SK-N-SH treated with all-trans-retinoic acid at 6 μM for 48 hours (cell line): ENCODE data around the gene KCTD17.

ENCODE experiments used
- ARNTL ChIP-seq: fragments of 450-650 bp; formaldehyde crosslinking; IDR thresholded peaks from 2 replicates; pipeline ENCODE4 v1.5.0; 2020; ENCODE audit warnings: low read depth, mild to moderate bottlenecking, moderate library complexity, borderline replicate concordance
- OSR1 ChIP-seq: fragments of 250-450 bp; sonication (Bioruptor Pico); IDR thresholded peaks from 2 replicates; pipeline ENCODE4 v1.8.0; 2022; ENCODE audit warnings: moderate library complexity, mild to moderate bottlenecking, inconsistent platforms
- RARB ChIP-seq: fragments of 250-450 bp; sonication (Bioruptor Pico); IDR thresholded peaks from 2 replicates; pipeline ENCODE4 v1.8.0; 2021; ENCODE audit warnings: mild to moderate bottlenecking, moderate library complexity
- ZC3H10 ChIP-seq: fragments of 250-450 bp; sonication (Bioruptor Pico); IDR thresholded peaks from 2 replicates; pipeline ENCODE4 v1.5.1; 2021; ENCODE audit warnings: mild to moderate bottlenecking, moderate library complexity
- ZFP30 ChIP-seq: fragments of 450-650 bp; formaldehyde crosslinking; IDR thresholded peaks from 2 replicates; pipeline ENCODE4 v1.5.0; 2022; ENCODE audit warnings: mild to moderate bottlenecking, moderate library complexity
- ZNF565 ChIP-seq: fragments of 450-650 bp; formaldehyde crosslinking; conservative IDR thresholded peaks from 2 replicates; pipeline ENCODE4 v1.5.0; 2020; ENCODE audit warnings: low read depth, mild to moderate bottlenecking, moderate library complexity
- TF ChIP-seq, protein P1 (sequence below): fragments of 250-450 bp; sonication (Bioruptor Pico); IDR thresholded peaks from 2 replicates; pipeline ENCODE4 v1.5.0; 2020; ENCODE audit warnings: mild to moderate bottlenecking, moderate library complexity
- TF ChIP-seq, protein P2 (sequence below): fragments of 250-450 bp; sonication (Bioruptor Pico); IDR thresholded peaks from 2 replicates; pipeline ENCODE4 v1.5.1; 2021; ENCODE audit warnings: mild to moderate bottlenecking, moderate library complexity

DNA sequence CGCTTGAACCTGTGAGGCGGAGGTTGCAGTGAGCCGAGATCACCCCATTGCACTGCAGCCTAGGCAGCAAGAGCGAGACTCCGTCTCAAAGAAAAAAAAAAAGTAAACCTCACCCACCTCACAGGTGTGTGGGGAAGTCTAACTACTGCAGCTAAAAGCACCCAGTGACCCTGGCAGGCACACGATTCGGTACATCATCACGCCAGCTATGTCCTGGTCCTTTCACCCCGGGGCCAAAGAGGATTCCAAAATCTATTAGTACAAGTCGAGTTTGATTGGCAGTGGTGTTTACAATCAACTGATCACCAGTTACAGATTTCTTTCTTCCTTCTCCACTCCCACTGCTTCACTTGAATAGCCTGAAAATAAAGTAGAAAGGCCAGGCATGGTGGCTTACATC, 38.6 kb upstream of the KCTD17 start:
- TF ChIP-seq, protein P1, sequence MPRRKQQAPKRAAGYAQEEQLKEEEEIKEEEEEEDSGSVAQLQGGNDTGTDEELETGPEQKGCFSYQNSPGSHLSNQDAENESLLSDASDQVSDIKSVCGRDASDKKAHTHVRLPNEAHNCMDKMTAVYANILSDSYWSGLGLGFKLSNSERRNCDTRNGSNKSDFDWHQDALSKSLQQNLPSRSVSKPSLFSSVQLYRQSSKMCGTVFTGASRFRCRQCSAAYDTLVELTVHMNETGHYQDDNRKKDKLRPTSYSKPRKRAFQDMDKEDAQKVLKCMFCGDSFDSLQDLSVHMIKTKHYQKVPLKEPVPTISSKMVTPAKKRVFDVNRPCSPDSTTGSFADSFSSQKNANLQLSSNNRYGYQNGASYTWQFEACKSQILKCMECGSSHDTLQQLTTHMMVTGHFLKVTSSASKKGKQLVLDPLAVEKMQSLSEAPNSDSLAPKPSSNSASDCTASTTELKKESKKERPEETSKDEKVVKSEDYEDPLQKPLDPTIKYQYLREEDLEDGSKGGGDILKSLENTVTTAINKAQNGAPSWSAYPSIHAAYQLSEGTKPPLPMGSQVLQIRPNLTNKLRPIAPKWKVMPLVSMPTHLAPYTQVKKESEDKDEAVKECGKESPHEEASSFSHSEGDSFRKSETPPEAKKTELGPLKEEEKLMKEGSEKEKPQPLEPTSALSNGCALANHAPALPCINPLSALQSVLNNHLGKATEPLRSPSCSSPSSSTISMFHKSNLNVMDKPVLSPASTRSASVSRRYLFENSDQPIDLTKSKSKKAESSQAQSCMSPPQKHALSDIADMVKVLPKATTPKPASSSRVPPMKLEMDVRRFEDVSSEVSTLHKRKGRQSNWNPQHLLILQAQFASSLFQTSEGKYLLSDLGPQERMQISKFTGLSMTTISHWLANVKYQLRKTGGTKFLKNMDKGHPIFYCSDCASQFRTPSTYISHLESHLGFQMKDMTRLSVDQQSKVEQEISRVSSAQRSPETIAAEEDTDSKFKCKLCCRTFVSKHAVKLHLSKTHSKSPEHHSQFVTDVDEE = no peak
- TF ChIP-seq ARNTL (CRISPR knock-in tag) (no peak), OSR1 (CRISPR knock-in tag) (no peak), ZNF565 (CRISPR knock-in tag) (no peak), ZFP30 (CRISPR knock-in tag) (no peak), RARB (CRISPR knock-in tag) (no peak), ZC3H10 (CRISPR knock-in tag) (no peak)
- TF ChIP-seq, protein P2, sequence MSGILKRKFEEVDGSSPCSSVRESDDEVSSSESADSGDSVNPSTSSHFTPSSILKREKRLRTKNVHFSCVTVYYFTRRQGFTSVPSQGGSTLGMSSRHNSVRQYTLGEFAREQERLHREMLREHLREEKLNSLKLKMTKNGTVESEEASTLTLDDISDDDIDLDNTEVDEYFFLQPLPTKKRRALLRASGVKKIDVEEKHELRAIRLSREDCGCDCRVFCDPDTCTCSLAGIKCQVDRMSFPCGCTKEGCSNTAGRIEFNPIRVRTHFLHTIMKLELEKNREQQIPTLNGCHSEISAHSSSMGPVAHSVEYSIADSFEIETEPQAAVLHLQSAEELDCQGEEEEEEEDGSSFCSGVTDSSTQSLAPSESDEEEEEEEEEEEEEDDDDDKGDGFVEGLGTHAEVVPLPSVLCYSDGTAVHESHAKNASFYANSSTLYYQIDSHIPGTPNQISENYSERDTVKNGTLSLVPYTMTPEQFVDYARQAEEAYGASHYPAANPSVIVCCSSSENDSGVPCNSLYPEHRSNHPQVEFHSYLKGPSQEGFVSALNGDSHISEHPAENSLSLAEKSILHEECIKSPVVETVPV (CRISPR knock-in tag) = no peak
